Measurements from ENCODE around the gene ZMYND11.

- TF ChIP-seq REST (IDR thresholded peaks at IDR 0.05; ENCODE audit: borderline replicate concordance) (no peak), REST (CRISPR knock-in tag; IDR thresholded peaks at IDR 0.05; ENCODE audit: low read depth) (no peak), SFPQ (IDR thresholded peaks at IDR 0.05; ENCODE audit: low read depth, low read length) (no peak), ATF2 (CRISPR knock-in tag; IDR thresholded peaks at IDR 0.05) (no peak), CHD4 (IDR thresholded peaks at IDR 0.05; ENCODE audit: insufficient read depth, insufficient replicate concordance, low read depth, low read length, poor library complexity, severe bottlenecking) (no peak), POLR2A (conservative IDR thresholded peaks at IDR 0.05) (no peak), CTCF (IDR thresholded peaks at IDR 0.05 in 2 of 3, conservative IDR thresholded peaks at IDR 0.05 in 1 of 3; ENCODE audit: insufficient read depth in 2 of 3, low read depth in 1 of 3, low read length in 3 of 3) (no peak), CEBPB (tag; IDR thresholded peaks at IDR 0.05) (no peak), SAFB2 (IDR thresholded peaks at IDR 0.05; ENCODE audit: borderline replicate concordance, low read depth, low read length, severe bottlenecking) (no peak)
Measured at GRCh38 chr10:218798-219197, 83.5 kb downstream of the ZMYND11 start.

Measured in K562 (cell line).